GM12874 (cell line): ENCODE measurements around the gene NTN4.

Experiments used
- TF ChIP-seq, protein P1 (sequence below): IDR thresholded peaks from 2 replicates; pipeline ENCODE4 v1.5.1; 2011; ENCODE audit warnings: low read depth, mild to moderate bottlenecking, control low read depth, low read length, moderate library complexity; ENCODE audit not compliant: insufficient read depth

The NTN4 gene

DNA sequence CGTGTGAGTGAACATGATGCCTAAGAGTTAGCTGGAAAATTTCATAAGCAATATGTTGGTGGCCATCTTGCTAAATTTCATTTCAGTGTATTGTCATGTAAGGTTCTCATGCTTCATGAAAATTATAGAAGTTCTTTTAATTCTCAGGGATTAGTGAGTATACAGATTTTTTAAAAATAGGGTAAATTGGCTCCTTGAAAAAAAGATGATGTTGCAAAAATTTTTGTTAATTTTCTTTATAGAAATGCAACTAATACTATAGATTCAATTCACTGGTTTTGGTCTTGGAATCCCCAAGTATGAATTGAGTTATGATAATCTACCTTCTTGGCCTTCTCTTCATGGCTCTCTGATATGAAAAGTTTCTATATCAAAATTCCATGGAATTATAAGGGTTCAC lies 75.4 kb downstream of the NTN4 start:
- TF ChIP-seq, protein P1, sequence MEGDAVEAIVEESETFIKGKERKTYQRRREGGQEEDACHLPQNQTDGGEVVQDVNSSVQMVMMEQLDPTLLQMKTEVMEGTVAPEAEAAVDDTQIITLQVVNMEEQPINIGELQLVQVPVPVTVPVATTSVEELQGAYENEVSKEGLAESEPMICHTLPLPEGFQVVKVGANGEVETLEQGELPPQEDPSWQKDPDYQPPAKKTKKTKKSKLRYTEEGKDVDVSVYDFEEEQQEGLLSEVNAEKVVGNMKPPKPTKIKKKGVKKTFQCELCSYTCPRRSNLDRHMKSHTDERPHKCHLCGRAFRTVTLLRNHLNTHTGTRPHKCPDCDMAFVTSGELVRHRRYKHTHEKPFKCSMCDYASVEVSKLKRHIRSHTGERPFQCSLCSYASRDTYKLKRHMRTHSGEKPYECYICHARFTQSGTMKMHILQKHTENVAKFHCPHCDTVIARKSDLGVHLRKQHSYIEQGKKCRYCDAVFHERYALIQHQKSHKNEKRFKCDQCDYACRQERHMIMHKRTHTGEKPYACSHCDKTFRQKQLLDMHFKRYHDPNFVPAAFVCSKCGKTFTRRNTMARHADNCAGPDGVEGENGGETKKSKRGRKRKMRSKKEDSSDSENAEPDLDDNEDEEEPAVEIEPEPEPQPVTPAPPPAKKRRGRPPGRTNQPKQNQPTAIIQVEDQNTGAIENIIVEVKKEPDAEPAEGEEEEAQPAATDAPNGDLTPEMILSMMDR, result no peak

DNA sequence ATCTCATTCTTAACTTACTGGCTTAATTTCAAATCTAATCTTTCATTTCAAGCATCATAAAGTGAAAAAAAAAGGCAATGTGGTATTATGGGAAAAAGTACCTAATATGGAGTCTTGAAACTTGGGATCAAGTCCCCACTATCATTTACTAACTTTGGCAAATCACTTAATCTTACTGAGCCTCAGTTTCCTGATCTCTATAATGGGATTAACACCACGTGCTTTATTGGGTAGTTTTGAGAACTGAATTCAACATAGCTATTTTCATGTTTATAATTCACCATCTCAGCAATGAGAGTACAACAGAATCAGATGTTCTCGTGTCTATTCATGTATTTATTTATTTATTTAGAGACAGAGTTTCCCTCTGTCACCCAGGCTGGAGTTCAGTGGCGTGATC lies 78.3 kb downstream of the NTN4 start:
- TF ChIP-seq, protein P1, result no peak

DNA sequence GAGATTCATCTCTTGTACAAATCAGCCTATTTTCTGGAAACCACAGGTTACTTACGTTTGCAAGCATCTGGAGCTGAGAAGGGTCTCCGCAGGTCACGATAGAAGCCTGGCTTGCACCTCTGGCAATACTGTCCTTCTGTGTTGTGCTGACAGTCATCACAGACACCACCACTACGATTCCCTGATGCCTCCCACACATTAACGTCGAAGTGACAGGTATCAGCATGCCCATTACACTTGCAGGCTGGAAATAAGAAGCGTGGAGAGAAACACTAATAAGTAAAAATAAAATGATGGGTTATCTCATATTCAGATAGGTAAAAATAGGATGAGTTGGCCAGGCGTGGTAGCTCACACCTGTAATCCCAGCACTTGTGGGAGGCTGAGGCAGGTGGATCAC lies 80.2 kb downstream of the NTN4 start:
- TF ChIP-seq, protein P1, result no peak

DNA sequence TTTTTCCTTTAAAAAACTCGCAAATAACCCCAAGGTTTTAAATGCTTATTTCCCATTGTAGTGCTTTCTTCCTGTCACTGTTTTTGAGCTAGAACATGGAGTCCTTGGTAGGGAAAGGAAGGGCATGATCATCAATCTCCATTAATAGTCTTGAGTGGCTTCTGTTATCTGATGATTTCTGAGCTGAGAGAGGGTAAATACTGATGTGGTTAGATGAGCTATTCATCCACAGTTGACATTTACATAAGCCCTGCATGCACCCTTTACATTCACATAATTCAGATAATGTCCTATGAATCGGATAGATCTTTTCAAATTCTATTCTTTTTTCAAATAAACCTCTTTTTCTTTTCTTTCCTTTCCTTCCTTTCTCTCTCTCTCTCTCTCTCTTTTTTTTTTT lies 81.4 kb downstream of the NTN4 start:
- TF ChIP-seq, protein P1, result no peak

DNA sequence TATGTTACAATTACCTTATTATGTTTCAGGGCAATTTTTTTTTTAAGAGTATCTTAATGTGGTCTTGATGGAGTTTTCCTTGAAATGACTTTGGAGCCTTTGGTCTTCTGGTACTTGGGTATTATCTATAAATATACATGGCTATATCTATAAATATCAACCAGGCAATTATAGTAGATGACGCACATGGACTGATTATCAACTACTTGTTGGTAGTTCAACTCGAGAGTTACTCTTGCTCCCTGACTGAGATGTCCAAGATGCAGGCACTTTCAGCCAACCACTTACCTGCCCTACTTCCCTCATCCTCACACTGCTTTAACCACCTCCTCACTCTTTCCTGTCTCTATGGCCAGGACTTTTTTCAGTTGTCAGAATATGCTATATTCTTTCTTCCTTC lies 85.4 kb downstream of the NTN4 start:
- TF ChIP-seq, protein P1, result no peak

DNA sequence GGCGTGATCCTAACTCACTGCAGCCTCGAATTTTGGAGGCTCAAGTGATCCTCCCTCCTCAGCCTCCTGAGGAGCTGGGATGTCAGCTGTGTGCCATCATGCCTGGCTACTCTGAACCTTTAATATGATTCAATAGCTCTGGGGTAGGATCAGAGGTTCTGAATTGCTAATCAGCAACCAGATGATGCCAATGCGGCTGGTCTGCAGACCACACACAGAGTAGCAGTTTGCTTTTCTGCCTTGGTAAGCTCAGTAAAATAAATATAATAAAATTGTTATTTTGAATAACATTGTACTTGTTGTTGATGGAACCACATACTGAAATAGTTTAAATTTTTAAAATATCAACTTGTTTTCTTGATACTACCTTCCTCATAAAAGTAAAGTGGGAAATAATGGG lies 86.6 kb downstream of the NTN4 start:
- TF ChIP-seq, protein P1, result no peak

DNA sequence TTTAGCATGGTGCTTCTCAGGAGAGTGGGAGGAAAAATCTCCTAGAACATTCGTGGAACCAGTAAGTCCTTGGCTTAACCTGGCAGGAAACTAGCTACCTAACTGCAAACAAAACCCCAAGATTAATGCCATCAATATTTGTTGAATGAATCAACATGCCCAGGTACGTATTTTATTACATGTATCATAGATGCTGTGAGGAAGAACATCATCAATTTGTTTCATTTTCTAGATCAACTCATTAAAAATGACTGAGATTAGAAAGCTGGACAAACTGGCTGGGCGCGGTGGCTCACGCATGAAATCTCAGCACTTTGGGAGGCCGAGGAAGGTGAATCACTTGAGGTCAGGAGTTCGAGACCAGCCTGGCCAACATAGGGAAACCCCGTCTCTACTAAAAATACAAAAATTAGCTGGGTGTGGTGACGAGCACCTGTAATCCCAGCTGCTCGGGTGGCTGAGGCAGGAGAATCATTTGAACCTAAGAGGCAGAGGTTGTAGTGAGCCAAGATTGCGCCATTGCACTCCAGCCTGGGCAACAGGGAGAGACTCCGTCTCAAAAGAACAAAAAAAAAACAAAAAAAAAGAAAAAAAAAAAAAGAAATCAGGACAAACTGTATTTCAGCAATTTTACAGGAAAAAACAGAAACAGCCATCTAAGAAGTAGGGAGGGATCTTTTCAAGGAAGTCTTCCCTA lies 88.7 kb downstream of the NTN4 start:
- TF ChIP-seq, protein P1, result no peak
